Astrocyte of the spinal cord (primary cell): ENCODE data around the gene ZNF598.

Experiments used
- DNase-seq: peaks from one replicate; pipeline ENCODE4 v3.0.0; 2011; ENCODE audit warnings: low read depth, low spot score
- H3K4me3 ChIP-seq: 2 replicates; pipeline ENCODE4 v1.5.1; 2011; ENCODE audit warnings: low read depth, mild to moderate bottlenecking, low read length, moderate library complexity
- CTCF ChIP-seq: IDR thresholded peaks from 2 replicates; pipeline ENCODE4 v1.5.1; 2012; ENCODE audit warnings: low read depth, mild to moderate bottlenecking, low read length, inconsistent platforms
- in situ Hi-C: cut with HindIII; loops from 2 replicates; pipeline ENCODE4 v1.10.0; 2017; ENCODE audit warnings: low sequenced_read_pairs

Gene ZNF598

GRCh38 chr16:2005646-2006045 lies 4.0 kb downstream of the ZNF598 start:
- H3K4me3 ChIP-seq: no peak overlapping the region
- no peak for DNase-seq
- in situ Hi-C loops: no loop called here
- TF ChIP-seq CTCF: no peak

- DNase-seq: no peak
- in situ Hi-C loops: no loop called here
- no peak for TF ChIP-seq CTCF
- no peak overlapping the region for H3K4me3 ChIP-seq
These were observed 4.7 kb downstream of the ZNF598 start for GRCh38 chr16:2004795-2005517.

- DNase-seq: peak; percentile 81
- TF ChIP-seq CTCF: peak; percentile 99
- in situ Hi-C loops: no loop called here
- no peak overlapping the region for H3K4me3 ChIP-seq
These were observed 5.6 kb downstream of the ZNF598 start for GRCh38 chr16:2003827-2004641.

- in situ Hi-C loops: no loop called here
These were observed 6.3 kb downstream of the ZNF598 start for GRCh38 chr16:2003231-2003826.

GRCh38 chr16:2002406-2003230 lies 7.0 kb downstream of the ZNF598 start:
- in situ Hi-C loops: no loop called here
- H3K4me3 ChIP-seq: no peak overlapping the region
- no peak for DNase-seq
- no peak for TF ChIP-seq CTCF

More at GRCh38 chr16:2003231-2003826, 6.3 kb downstream of the ZNF598 start:
- H3K4me3 ChIP-seq: no peak overlapping the region
- no peak for DNase-seq
- no peak for TF ChIP-seq CTCF
